Rectal smooth muscle tissue (tissue), 1 donor: ENCODE measurements around the gene CHD2.

Source experiments
- H3K27ac ChIP-seq: one replicate; pipeline ENCODE4 v1.7.0; 2013; ENCODE audit warnings: low read depth, low read length, inconsistent platforms
- H3K27me3 ChIP-seq: one replicate; pipeline ENCODE4 v1.7.0; 2013; ENCODE audit warnings: low read length; ENCODE audit not compliant: control insufficient read depth, insufficient read depth
- H3K36me3 ChIP-seq: one replicate; pipeline ENCODE4 v1.7.0; 2013; ENCODE audit warnings: low read length; ENCODE audit not compliant: control insufficient read depth, insufficient read depth
- H3K4me1 ChIP-seq: one replicate; pipeline ENCODE4 v1.7.0; 2013; ENCODE audit warnings: low read length; ENCODE audit not compliant: control insufficient read depth, insufficient read depth
- H3K4me3 ChIP-seq: one replicate; pipeline ENCODE4 v1.7.0; 2013; ENCODE audit warnings: low read length
- H3K9ac ChIP-seq: one replicate; pipeline ENCODE4 v1.7.0; 2013; ENCODE audit warnings: low read length

The CHD2 gene

GRCh38 chr15:92889390-92890107 lies 10.6 kb upstream of the CHD2 start:
- H3K27me3 ChIP-seq = no peaks in the 10 kb centered on the region
- H3K27ac ChIP-seq = no peak overlapping the region
- H3K4me3 ChIP-seq = no peak overlapping the region
- H3K4me1 ChIP-seq = peaks cover 16% of the 10 kb centered on the region
- peaks cover 2% of the 10 kb centered on the region for H3K36me3 ChIP-seq
- H3K9ac ChIP-seq = no peak overlapping the region

- no peaks in the 10 kb centered on the region for H3K36me3 ChIP-seq
- H3K9ac ChIP-seq = no peak overlapping the region
- H3K4me1 ChIP-seq = peaks cover 12% of the 10 kb centered on the region
- no peak overlapping the region for H3K27ac ChIP-seq
- H3K4me3 ChIP-seq = no peak overlapping the region
- no peaks in the 10 kb centered on the region for H3K27me3 ChIP-seq
Measured at GRCh38 chr15:92891533-92892200, 8.5 kb upstream of the CHD2 start.

GRCh38 chr15:92892201-92892555 lies 7.9 kb upstream of the CHD2 start:
- no peak overlapping the region for H3K27ac ChIP-seq
- peaks cover 10% of the 10 kb centered on the region for H3K4me1 ChIP-seq
- no peaks in the 10 kb centered on the region for H3K27me3 ChIP-seq
- H3K4me3 ChIP-seq = no peak overlapping the region
- no peak overlapping the region for H3K9ac ChIP-seq
- no peaks in the 10 kb centered on the region for H3K36me3 ChIP-seq

GRCh38 chr15:92893200-92893599 lies 6.9 kb upstream of the CHD2 start:
- H3K4me3 ChIP-seq = no peak overlapping the region
- peaks cover 6% of the 10 kb centered on the region for H3K4me1 ChIP-seq
- H3K27me3 ChIP-seq = no peaks in the 10 kb centered on the region
- no peak overlapping the region for H3K27ac ChIP-seq
- H3K36me3 ChIP-seq = peaks cover 2% of the 10 kb centered on the region
- H3K9ac ChIP-seq = no peak overlapping the region

GRCh38 chr15:92896561-92896960 lies 3.6 kb upstream of the CHD2 start:
- H3K4me3 ChIP-seq = no peak overlapping the region
- H3K36me3 ChIP-seq = peaks cover 8% of the 10 kb centered on the region
- no peaks in the 10 kb centered on the region for H3K27me3 ChIP-seq
- no peak overlapping the region for H3K27ac ChIP-seq
- H3K4me1 ChIP-seq = peaks cover 8% of the 10 kb centered on the region
- H3K9ac ChIP-seq = no peak overlapping the region

- Histone ChIP-seq H3K4me3 (no peak overlapping the region), H3K4me1 (peaks cover 13% of the 10 kb centered on the region), H3K27me3 (no peaks in the 10 kb centered on the region), H3K36me3 (peaks cover 8% of the 10 kb centered on the region), H3K27ac (no peak overlapping the region), H3K9ac (no peak overlapping the region)
Measured at GRCh38 chr15:92897620-92898019, 2.5 kb upstream of the CHD2 start.

- Histone ChIP-seq H3K27me3 (no peaks in the 10 kb centered on the region), H3K4me1 (peaks cover 24% of the 10 kb centered on the region), H3K36me3 (peaks cover 8% of the 10 kb centered on the region), H3K4me3 (no peak overlapping the region), H3K27ac (peak overlapping the region; percentile 48), H3K9ac (no peak overlapping the region)
Measured at GRCh38 chr15:92898988-92899582, 1.0 kb upstream of the CHD2 start.

GRCh38 chr15:92899601-92899947 lies 550 bp upstream of the CHD2 start:
- peak overlapping the region; percentile 97 for H3K4me3 ChIP-seq
- H3K27me3 ChIP-seq = no peaks in the 10 kb centered on the region
- peak overlapping the region; percentile 99 for H3K27ac ChIP-seq
- no peak overlapping the region for H3K9ac ChIP-seq
- peaks cover 24% of the 10 kb centered on the region for H3K4me1 ChIP-seq
- peaks cover 8% of the 10 kb centered on the region for H3K36me3 ChIP-seq

- Histone ChIP-seq H3K4me1 (peaks cover 34% of the 10 kb centered on the region), H3K4me3 (peak overlapping the region; percentile 97), H3K27ac (peak overlapping the region; percentile 99), H3K27me3 (no peaks in the 10 kb centered on the region), H3K36me3 (peaks cover 8% of the 10 kb centered on the region), H3K9ac (peak overlapping the region; percentile 98)
Measured at GRCh38 chr15:92900731-92901071, 577 bp downstream of the CHD2 start.

- Histone ChIP-seq H3K36me3 (peaks cover 8% of the 10 kb centered on the region), H3K9ac (peak overlapping the region; percentile 98), H3K4me3 (peak overlapping the region; percentile 97), H3K27ac (peak overlapping the region; percentile 99), H3K27me3 (no peaks in the 10 kb centered on the region), H3K4me1 (peaks cover 35% of the 10 kb centered on the region)
Measured at GRCh38 chr15:92901072-92901761, 1.1 kb downstream of the CHD2 start.

GRCh38 chr15:92901995-92902394 lies 1.9 kb downstream of the CHD2 start:
- peak overlapping the region; percentile 99 for H3K27ac ChIP-seq
- peaks cover 35% of the 10 kb centered on the region for H3K4me1 ChIP-seq
- H3K27me3 ChIP-seq = no peaks in the 10 kb centered on the region
- H3K4me3 ChIP-seq = peak overlapping the region; percentile 97
- H3K36me3 ChIP-seq = peaks cover 8% of the 10 kb centered on the region
- no peak overlapping the region for H3K9ac ChIP-seq

- H3K4me3 ChIP-seq = peak overlapping the region; percentile 97
- peaks cover 6% of the 10 kb centered on the region for H3K36me3 ChIP-seq
- H3K27me3 ChIP-seq = no peaks in the 10 kb centered on the region
- H3K4me1 ChIP-seq = peaks cover 44% of the 10 kb centered on the region
- H3K9ac ChIP-seq = no peak overlapping the region
- H3K27ac ChIP-seq = peak overlapping the region; percentile 99
Measured at GRCh38 chr15:92902737-92903593, 2.8 kb downstream of the CHD2 start.
